HG03103 (cell line): ENCODE measurements around the gene DVL3.

ENCODE experiments used
- ATAC-seq: cut with Tn5 transposase; IDR thresholded peaks from one replicate; pipeline ENCODE4 v1.9.1; 2021; ENCODE audit warnings: low read depth; ENCODE audit not compliant: unreplicated experiment

The DVL3 gene

DNA sequence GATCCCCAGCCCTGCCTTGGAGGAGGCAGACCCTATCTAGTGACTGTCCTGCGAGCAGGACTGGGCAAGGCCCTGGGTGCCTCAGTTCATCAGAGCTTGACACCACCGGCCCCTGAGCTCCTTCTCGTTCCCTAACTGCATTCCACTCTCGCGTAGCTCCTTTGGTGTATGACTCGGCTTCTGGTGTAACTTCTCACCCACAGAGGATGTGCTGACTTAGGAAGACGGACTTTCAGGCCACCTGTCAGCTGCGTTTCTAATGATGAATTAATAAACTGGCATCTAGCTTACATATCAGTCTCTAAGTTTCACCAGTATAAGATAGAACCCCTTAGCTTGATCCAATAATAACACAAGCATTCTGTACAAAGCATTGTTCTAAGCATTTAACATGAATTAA, 48.3 kb downstream of the DVL3 start:
- no peak for ATAC-seq

- no peak for ATAC-seq
Measured at GRCh38 chr3:184209146-184209923, 54.2 kb downstream of the DVL3 start.

GRCh38 chr3:184211297-184211696, 56.1 kb downstream of the DVL3 start:
- no peak for ATAC-seq

- ATAC-seq: no peak
Measured at GRCh38 chr3:184211718-184212117, 56.5 kb downstream of the DVL3 start.

DNA sequence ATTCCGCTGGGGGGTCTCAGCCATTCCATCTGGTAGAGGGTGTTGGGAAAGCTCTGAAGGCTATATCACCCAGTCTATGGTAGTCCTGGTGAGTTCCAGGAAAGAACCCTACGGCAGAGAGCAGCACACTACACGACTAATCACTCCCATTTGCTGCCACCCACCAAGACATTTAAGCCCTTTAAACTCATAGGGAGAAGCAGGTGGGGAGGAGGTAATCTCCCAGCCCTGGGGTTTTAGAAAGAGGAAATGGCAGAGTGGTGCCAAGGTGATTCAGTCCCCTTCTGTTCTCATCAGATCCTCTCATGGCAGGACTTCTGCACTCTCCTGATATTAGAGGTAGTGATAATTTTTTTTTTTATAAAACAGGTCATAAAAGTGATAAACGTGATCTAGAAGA, 63.6 kb downstream of the DVL3 start:
- ATAC-seq: no peak

DNA sequence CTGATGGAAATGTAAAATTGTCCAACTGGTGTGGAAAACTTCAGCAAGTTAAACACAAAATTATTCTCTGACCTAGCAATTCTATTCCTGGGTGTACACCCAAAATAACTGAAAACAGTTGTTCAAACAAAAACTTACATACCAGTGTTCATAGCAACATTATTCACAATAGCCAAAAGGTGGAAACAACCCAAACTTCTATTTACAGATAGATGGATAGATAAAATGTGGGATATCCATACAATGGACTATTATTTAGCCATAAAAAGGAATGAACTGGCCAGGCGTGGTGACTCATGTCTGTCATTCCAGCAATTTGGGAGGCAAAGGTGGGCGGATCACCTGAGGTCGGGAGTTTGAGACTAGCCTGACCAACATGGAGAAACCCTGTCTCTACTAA, 67.3 kb downstream of the DVL3 start:
- no peak for ATAC-seq
